OCI-LY3 (cell line): ENCODE measurements around the gene UBXN6.

Source experiments
- H2AFZ ChIP-seq: fragments of 200-600, 300-600 bp; shearing (Covaris generic); 2 replicates; pipeline ENCODE4 v1.6.0; 2014; ENCODE audit warnings: antibody characterized with exemption, low read depth, low read length
- H3K27ac ChIP-seq: fragments of 200-600, 300-600 bp; sonication (generic); 2 replicates; pipeline ENCODE4 v1.5.1; 2014; ENCODE audit warnings: mild to moderate bottlenecking, low read length, moderate library complexity, mixed read lengths
- H3K27me3 ChIP-seq: fragments of 200-600, 300-600 bp; sonication (generic); 2 replicates; pipeline ENCODE4 v1.6.1; 2014; ENCODE audit warnings: low read depth, low read length, mixed read lengths
- H3K36me3 ChIP-seq: fragments of 200-600, 300-600 bp; sonication (generic); replicated peaks from 2 replicates; pipeline ENCODE3; 2014; ENCODE audit warnings: low read depth, low read length, mixed read lengths
- H3K4me1 ChIP-seq: fragments of 300-600, 200-600 bp; sonication (generic); 2 replicates; pipeline ENCODE4 v1.6.1; 2014; ENCODE audit warnings: low read length, mixed read lengths
- H3K4me2 ChIP-seq: fragments of 200-600, 300-600 bp; sonication (generic); 2 replicates; pipeline ENCODE4 v1.6.1; 2014; ENCODE audit warnings: low read length, mixed read lengths
- H3K4me3 ChIP-seq: fragments of 300-600, 200-600 bp; sonication (generic); 2 replicates; pipeline ENCODE4 v1.5.1; 2014; ENCODE audit warnings: antibody characterized with exemption, mild to moderate bottlenecking, low read length, moderate library complexity
- H3K79me2 ChIP-seq: fragments of 300-600, 200-600 bp; shearing (Covaris generic); 2 replicates; pipeline ENCODE4 v1.6.1; 2014; ENCODE audit warnings: mild to moderate bottlenecking, low read length, mixed read lengths
- H3K9ac ChIP-seq: fragments of 300-600, 200-600 bp; shearing (Covaris generic); 2 replicates; pipeline ENCODE4 v1.6.0; 2014; ENCODE audit warnings: mild to moderate bottlenecking, low read length, moderate library complexity
- H3K9me3 ChIP-seq: fragments of 200-600, 300-600 bp; shearing (Covaris generic); 2 replicates; pipeline ENCODE4 v1.6.1; 2014; ENCODE audit warnings: low read length, mixed read lengths; ENCODE audit not compliant: insufficient read depth
- H4K20me1 ChIP-seq: fragments of 200-600, 300-600 bp; sonication (generic); 2 replicates; pipeline ENCODE4 v1.6.1; 2016; ENCODE audit warnings: low read length, mixed read lengths; ENCODE audit not compliant: insufficient read depth
- EZH2phosphoT487 ChIP-seq: fragments of 200-600 bp; shearing (Covaris generic); IDR thresholded peaks from 2 replicates; pipeline ENCODE4 v1.6.1; 2018; ENCODE audit warnings: antibody characterized with exemption, mixed run types, low read depth
- TF ChIP-seq, protein P1 (sequence below): fragments of 200-600, 300-600 bp; sonication (generic); IDR thresholded peaks from 2 replicates; pipeline ENCODE4 v1.5.1; 2014; ENCODE audit warnings: antibody characterized with exemption, low read length, low read depth

The UBXN6 gene

DNA sequence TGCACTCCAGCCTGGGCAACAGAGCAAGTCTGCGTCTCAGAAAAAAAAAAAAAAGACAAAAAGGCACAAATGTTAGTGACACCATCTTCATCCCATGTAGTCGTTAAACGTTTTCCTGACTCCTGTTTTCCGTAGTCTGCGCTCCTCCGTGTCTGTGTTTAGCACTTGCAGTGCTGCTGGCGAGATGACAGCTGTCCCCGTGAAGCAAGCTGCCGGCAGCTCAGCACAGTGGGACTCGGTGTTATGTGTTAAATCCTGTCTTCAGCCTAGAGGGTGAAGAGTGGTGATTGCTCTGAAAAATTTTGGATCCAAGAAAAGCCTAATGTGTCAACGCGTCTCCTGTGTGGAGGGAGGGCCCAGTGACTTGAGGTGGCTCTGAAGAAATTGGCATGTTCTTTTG lies 18.4 kb downstream of the UBXN6 start:
- H3K4me3 ChIP-seq: no peak overlapping the region
- TF ChIP-seq EZH2phosphoT487: no peak
- TF ChIP-seq, protein P1, sequence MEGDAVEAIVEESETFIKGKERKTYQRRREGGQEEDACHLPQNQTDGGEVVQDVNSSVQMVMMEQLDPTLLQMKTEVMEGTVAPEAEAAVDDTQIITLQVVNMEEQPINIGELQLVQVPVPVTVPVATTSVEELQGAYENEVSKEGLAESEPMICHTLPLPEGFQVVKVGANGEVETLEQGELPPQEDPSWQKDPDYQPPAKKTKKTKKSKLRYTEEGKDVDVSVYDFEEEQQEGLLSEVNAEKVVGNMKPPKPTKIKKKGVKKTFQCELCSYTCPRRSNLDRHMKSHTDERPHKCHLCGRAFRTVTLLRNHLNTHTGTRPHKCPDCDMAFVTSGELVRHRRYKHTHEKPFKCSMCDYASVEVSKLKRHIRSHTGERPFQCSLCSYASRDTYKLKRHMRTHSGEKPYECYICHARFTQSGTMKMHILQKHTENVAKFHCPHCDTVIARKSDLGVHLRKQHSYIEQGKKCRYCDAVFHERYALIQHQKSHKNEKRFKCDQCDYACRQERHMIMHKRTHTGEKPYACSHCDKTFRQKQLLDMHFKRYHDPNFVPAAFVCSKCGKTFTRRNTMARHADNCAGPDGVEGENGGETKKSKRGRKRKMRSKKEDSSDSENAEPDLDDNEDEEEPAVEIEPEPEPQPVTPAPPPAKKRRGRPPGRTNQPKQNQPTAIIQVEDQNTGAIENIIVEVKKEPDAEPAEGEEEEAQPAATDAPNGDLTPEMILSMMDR: no peak
- H3K4me2 ChIP-seq: no peak overlapping the region
- peaks cover 52% of the 10 kb centered on the region for H3K36me3 ChIP-seq
- no peaks in the 10 kb centered on the region for H3K4me1 ChIP-seq
- H4K20me1 ChIP-seq: peaks cover 4% of the 10 kb centered on the region; the same call in 1 of the 2 replicates
- H3K27me3 ChIP-seq: no peaks in the 10 kb centered on the region
- H3K9me3 ChIP-seq: no peaks in the 10 kb centered on the region
- no peak overlapping the region for H3K27ac ChIP-seq
- H2AFZ ChIP-seq: no peak overlapping the region
- peaks cover 34% of the 10 kb centered on the region for H3K79me2 ChIP-seq
- no peak overlapping the region for H3K9ac ChIP-seq

DNA sequence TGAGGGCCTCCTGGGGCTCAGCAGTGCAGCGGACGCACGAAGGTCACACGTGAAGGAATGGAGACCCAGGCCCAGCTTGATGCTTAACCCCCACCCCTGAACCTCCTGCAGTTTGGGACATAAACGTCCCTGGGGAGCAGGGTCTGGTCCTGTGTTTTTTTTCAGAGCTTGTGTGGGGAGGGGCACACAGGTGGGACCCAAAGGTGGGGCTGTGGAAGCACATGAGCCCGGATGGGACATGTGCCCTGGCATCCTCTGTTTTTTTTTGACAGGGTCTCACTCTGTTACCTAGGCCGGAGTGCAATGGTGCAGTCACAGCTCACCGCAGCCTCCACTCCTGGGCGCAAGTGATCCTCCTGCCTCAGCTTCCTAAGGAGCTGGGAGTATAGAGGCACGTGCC lies 20.5 kb downstream of the UBXN6 start:
- Histone ChIP-seq H3K9ac (no peak overlapping the region), H3K27ac (no peak overlapping the region), H3K36me3 (peaks cover 62% of the 10 kb centered on the region), H3K79me2 (peaks cover 37% of the 10 kb centered on the region), H3K4me2 (no peak overlapping the region), H3K9me3 (no peaks in the 10 kb centered on the region), H3K27me3 (no peaks in the 10 kb centered on the region), H3K4me1 (no peaks in the 10 kb centered on the region), H3K4me3 (no peak overlapping the region), H4K20me1 (peaks cover 4% of the 10 kb centered on the region; the same call in 1 of the 2 replicates), H2AFZ (no peak overlapping the region)
- TF ChIP-seq EZH2phosphoT487: no peak
- TF ChIP-seq, protein P1: no peak

DNA sequence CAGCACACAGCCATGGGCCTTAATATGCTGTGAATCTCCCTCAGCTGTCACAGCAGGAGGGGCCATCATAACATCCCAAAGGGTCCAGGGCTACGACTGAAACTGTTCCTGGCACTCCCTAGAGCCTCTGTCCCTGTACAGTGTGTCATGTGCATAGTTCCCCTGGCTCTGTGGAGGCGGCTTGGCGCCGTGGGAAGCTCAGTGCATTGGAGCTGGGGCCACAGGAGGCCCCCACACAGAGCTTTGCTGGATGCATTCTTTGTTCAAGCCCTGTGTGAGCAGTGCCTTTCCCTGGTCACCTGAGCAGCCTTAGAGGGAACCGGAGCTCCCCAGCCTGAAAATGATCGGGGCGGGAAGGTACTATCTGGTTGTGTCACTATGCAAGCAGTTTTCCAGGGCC lies 21.4 kb downstream of the UBXN6 start:
- peaks cover 41% of the 10 kb centered on the region for H3K79me2 ChIP-seq

DNA sequence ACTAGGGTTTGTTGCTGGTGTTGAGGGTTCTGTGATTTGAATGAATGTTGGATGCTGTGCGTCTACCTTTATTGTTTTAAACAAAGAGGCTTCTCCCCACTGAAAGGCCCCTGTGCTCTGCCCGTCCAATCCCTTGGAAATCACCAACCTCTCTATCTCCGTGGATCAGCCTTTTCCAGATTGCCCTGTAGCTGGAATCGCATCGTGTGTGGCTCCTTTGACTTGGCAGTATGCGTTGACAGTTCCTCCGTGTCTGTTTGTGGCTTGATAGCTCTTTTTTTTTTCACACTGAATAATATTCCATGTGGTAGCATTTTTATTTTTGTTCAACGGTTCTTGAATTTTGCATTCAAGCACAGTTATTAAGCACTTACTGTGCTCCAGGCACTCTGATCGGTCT lies 23.2 kb downstream of the UBXN6 start:
- H3K27ac ChIP-seq: no peak overlapping the region
- no peaks in the 10 kb centered on the region for H3K27me3 ChIP-seq
- no peak overlapping the region for H3K4me2 ChIP-seq
- H3K36me3 ChIP-seq: peaks cover 71% of the 10 kb centered on the region
- no peaks in the 10 kb centered on the region for H3K9me3 ChIP-seq
- no peak overlapping the region for H2AFZ ChIP-seq
- H3K79me2 ChIP-seq: peaks cover 36% of the 10 kb centered on the region
- no peak overlapping the region for H3K9ac ChIP-seq
- H3K4me1 ChIP-seq: no peaks in the 10 kb centered on the region
- no peak overlapping the region for H3K4me3 ChIP-seq
- TF ChIP-seq, protein P1: no peak
- TF ChIP-seq EZH2phosphoT487: no peak
- H4K20me1 ChIP-seq: peaks cover 8% of the 10 kb centered on the region; the same call in 1 of the 2 replicates

More for the DNA sequence above, 21.4 kb downstream of the UBXN6 start:
- no peak overlapping the region for H3K27ac ChIP-seq
- no peak overlapping the region for H2AFZ ChIP-seq
- no peaks in the 10 kb centered on the region for H3K9me3 ChIP-seq
- TF ChIP-seq EZH2phosphoT487: no peak
- TF ChIP-seq, protein P1: no peak
- no peaks in the 10 kb centered on the region for H3K27me3 ChIP-seq
- H3K9ac ChIP-seq: no peak overlapping the region
- no peak overlapping the region for H3K4me3 ChIP-seq
- H3K4me1 ChIP-seq: no peaks in the 10 kb centered on the region
- H3K36me3 ChIP-seq: peaks cover 68% of the 10 kb centered on the region
- peaks cover 8% of the 10 kb centered on the region; the same call in 1 of the 2 replicates for H4K20me1 ChIP-seq
- no peak overlapping the region for H3K4me2 ChIP-seq
